Heart right ventricle (tissue), 16 donors: ENCODE measurements around the gene FAM177B. TPM values are rescaled to one million over a fixed set of nuclear protein-coding genes. Genes with fewer than 3 reads are reported as not detected.

ENCODE experiments used
- ATAC-seq, 8 donors: fragments of 200-7000 bp; cut with Tn5 transposase; one replicate each; pipeline ENCODE4 v1.9.1; 2020; ENCODE audit warnings: mild to moderate bottlenecking in 8 of 8, moderate library complexity in 8 of 8, moderate number of reproducible peaks in 1 of 8
- DNase-seq, 2 donors: peaks; one replicate each; pipeline ENCODE4 v3.0.0-alpha.2; 2020
- H3K27ac ChIP-seq, 10 donors: fragments of 200-600 bp; sonication (generic) in 2 of 10; one replicate each; pipeline versions ENCODE4 v1.5.0 to v1.8.0; 2020 to 2022; ENCODE audit warnings: mild to moderate bottlenecking in 3 of 10
- H3K27me3 ChIP-seq, 7 donors: fragments of 200-600 bp; one replicate each; pipeline ENCODE4 v1.8.0; 2021 to 2022; ENCODE audit warnings: mild to moderate bottlenecking in 2 of 7
- H3K36me3 ChIP-seq, 9 donors: fragments of 200-600 bp; sonication (generic) in 1 of 9; one replicate each; pipeline versions ENCODE4 v1.5.0 to v1.8.0; 2020 to 2022; ENCODE audit warnings: mild to moderate bottlenecking in 2 of 9
- H3K4me1 ChIP-seq, 9 donors: fragments of 200-600 bp; sonication (generic) in 1 of 9; one replicate each; pipeline versions ENCODE4 v1.5.0 to v1.8.0; 2020 to 2022; ENCODE audit warnings: mild to moderate bottlenecking in 4 of 9
- H3K4me3 ChIP-seq, 10 donors: fragments of 200-600 bp; sonication (generic) in 2 of 10; one replicate each; pipeline versions ENCODE4 v1.5.0 to v1.8.0; 2020 to 2022; ENCODE audit warnings: mild to moderate bottlenecking in 7 of 10, moderate library complexity in 2 of 10
- H3K9me3 ChIP-seq, 11 donors: fragments of 200-600 bp in 10 of 11; sonication (generic) in 2 of 11; one replicate each; pipeline versions ENCODE4 v1.5.0 to v1.8.0; 2013 to 2022; ENCODE audit warnings: mild to moderate bottlenecking in 2 of 11, control low read depth in 1 of 11, moderate library complexity in 1 of 11
- WGBS, 2 donors: extraction: QIAGEN DNeasy Blood & Tissue Kit; methylation state at CpG; one replicate each; pipeline ENCODE4 v1.1.7; 2013; ENCODE audit warnings: inconsistent platforms in 1 of 2; 5-methylcytosine and 5-hydroxymethylcytosine counted together
- intact Hi-C, 10 donors: fragments of 100-400 bp; cut with DNase I; formaldehyde crosslinking; loops; one replicate each; pipeline versions ENCODE4 v1.11.1 to v1.14.2; 2022
- polyA plus RNA-seq, 2 donors: library from polyadenylated mRNA; stranded (reverse); fragments of 200-250 nt; gene quantifications; one replicate each; pipeline ENCODE4 v1.2.3, GENCODE V29; 2013
- total RNA-seq, 10 donors: library from RNA; stranded (reverse); fragmentation: NEBNext Ultra II Directional in 3 of 10; extraction: Animal tissue kit (Norgen Biotek cat#: 25700) in 3 of 10; gene quantifications; one replicate each; pipeline versions ENCODE4 v1.2.1 to v1.2.4, GENCODE V29; 2021 to 2023
- TF ChIP-seq, protein P1 (sequence below), 9 donors: fragments of 200-600 bp; sonication (generic) in 2 of 9; IDR thresholded peaks; one replicate each; pipeline versions ENCODE4 v1.5.0 to v1.8.0; 2021 to 2022; ENCODE audit warnings: antibody characterized with exemption in 9 of 9, mild to moderate bottlenecking in 5 of 9, moderate library complexity in 1 of 9
- donor health status: Arrhythmogenic right ventricular cardiomyopathy.
- donor health status: ischemic (EF 13 %, LVEDD 7.1; RV severe dilation, severe dysfunction).
- donor health status: healthy with polysubstance abuse.
- donor health status: DM: no; HTN: yes; CAD: no.
- donor health status: DM: no; HTN: no; CAD: no.
- donor health status: ischemic (EF 25% LVEDD 6.9; RV normal size, moderate dysfunction).
- donor health status: ischemic (EF 25% LVEDD 5.7; RV mildly dilated, moderate dysfunction).
- donor health status: healthy.
- donor health status: DM: yes; HTN: yes; CAD: no.
- donor health status: Ischemic cardiomyopathy.
- donor health status: ischemic (EF 35%, LVEDD 5.7; RV mildly dilated, moderate dysfunction).
- donor health status: nonischemic (EF 11% LVEDD 7.7; RV severe dilation, severe dysfunction).
- donor health status: DM: yes; HTN: yes; CAD: no.
- donor health status: PGD.
- donor health status: ischemic (EF 29% LVEDD 5.4; RV normal size, mild dysfunction).
- donor health status: nonischemic (EF 23%, LVEDD 6.1; RV moderate dilation, normal function).

The FAM177B gene
- total and polyA plus RNA-seq, 12 donors = 0.06 TPM; not detected in 11

DNA sequence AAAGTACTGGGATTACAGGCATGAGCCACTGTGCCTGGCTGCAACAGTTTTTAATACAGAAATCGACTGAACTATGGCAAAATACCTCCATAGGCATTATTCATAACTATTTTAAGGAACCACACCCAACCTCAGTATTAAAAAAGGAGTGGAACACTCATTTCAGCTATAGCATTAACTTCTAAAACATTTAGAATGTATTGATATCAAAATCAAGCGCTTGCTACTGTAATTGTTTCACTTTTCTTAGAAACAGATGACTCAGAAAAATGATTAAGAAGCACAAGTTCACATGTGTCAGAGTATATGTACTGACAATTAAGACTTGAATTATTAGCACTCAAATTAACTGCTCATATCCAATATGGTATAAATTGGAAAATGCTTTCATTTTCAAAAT, 39.8 kb upstream of the FAM177B start:
- intact Hi-C loops = no loop called here
- H3K9me3 ChIP-seq = no peaks in the 10 kb centered on the region
- 92 to 97% methylated on average over 2 of the region's 2 CpGs for WGBS, 2 donors
- peaks cover 0 to 9% (median 0%) of the 10 kb centered on the region in 9 donors for H3K4me1 ChIP-seq
- ATAC-seq (no peak), DNase-seq (no peak)
- TF ChIP-seq, protein P1, sequence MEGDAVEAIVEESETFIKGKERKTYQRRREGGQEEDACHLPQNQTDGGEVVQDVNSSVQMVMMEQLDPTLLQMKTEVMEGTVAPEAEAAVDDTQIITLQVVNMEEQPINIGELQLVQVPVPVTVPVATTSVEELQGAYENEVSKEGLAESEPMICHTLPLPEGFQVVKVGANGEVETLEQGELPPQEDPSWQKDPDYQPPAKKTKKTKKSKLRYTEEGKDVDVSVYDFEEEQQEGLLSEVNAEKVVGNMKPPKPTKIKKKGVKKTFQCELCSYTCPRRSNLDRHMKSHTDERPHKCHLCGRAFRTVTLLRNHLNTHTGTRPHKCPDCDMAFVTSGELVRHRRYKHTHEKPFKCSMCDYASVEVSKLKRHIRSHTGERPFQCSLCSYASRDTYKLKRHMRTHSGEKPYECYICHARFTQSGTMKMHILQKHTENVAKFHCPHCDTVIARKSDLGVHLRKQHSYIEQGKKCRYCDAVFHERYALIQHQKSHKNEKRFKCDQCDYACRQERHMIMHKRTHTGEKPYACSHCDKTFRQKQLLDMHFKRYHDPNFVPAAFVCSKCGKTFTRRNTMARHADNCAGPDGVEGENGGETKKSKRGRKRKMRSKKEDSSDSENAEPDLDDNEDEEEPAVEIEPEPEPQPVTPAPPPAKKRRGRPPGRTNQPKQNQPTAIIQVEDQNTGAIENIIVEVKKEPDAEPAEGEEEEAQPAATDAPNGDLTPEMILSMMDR (IDR thresholded peaks at IDR 0.05) = no peak
- no peaks in the 10 kb centered on the region for H3K27me3 ChIP-seq
- H3K27ac ChIP-seq = no peak overlapping the region
- H3K4me3 ChIP-seq = no peak overlapping the region
- peaks cover 0 to 61% (median 19%) of the 10 kb centered on the region in 9 donors for H3K36me3 ChIP-seq

DNA sequence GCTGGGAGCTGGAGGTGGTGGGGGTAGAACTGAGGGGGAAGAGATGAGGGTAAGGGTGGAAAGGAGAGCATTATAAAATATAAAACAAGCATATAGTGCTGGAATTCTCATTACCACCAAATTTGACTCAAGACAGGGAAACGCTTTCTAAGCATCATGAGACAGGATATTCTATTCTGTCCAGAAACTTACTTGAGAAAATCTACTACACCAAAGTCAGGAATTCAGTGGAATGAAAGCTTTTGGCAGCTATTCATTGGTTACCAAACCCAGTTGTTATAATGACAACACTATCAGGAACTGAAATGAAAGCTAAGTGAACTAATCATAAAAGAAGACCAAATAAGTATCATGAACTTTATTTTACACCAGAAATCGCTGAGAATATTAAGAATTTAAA, 39.2 kb upstream of the FAM177B start:
- 66 to 70% methylated on average over 2 of the region's 2 CpGs for WGBS, 2 donors
- no peak overlapping the region for H3K27ac ChIP-seq

DNA sequence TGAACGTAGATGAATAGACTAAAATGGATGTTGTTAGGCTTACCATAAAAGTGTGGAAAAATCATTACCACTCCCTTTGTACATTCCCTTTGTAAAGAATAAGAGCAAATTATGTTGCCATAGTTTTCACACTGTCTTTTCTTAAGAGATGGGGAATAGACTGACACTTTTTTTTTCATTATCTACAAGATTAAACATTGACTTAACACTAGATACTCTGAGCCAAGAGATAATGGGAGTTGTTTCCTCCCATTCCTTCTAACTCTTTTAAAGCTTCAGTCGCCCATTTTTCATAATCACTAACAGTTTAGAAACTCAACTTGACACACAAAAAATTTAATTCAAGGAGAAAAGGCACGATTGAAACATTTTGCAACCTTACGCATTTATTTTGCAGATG, 34.8 kb upstream of the FAM177B start:
- intact Hi-C loops = loop anchor here in 1 of 10 donors (10.0 kb wide), 1 partner anchor 47 kb away; no protein-coding TSS in a partner anchor
- Histone ChIP-seq H3K4me3 (no peak overlapping the region), H3K9me3 (peaks cover 0 to 9% (median 0%) of the 10 kb centered on the region in 11 donors), H3K27ac (no peak overlapping the region), H3K4me1 (peaks cover 0 to 8% (median 0%) of the 10 kb centered on the region in 9 donors), H3K27me3 (no peaks in the 10 kb centered on the region), H3K36me3 (peaks cover 0 to 54% (median 19%) of the 10 kb centered on the region in 9 donors)
- DNase-seq (no peak), ATAC-seq (no peak)
- TF ChIP-seq, protein P1 (IDR thresholded peaks at IDR 0.05) = no peak
- 88% methylated on average over 4 of the region's 4 CpGs for WGBS, 2 donors

More for the DNA sequence above, 39.2 kb upstream of the FAM177B start:
- peaks cover 0 to 9% (median 0%) of the 10 kb centered on the region in 9 donors for H3K4me1 ChIP-seq
- H3K9me3 ChIP-seq = no peaks in the 10 kb centered on the region
- ATAC-seq (peak in 2 of 8 donors; percentile 7 to 23), DNase-seq (no peak)
- H3K4me3 ChIP-seq = no peak overlapping the region
- intact Hi-C loops = no loop called here
- TF ChIP-seq, protein P1 (IDR thresholded peaks at IDR 0.05) = no peak
- H3K27me3 ChIP-seq = no peaks in the 10 kb centered on the region
- peaks cover 0 to 61% (median 19%) of the 10 kb centered on the region in 9 donors for H3K36me3 ChIP-seq

DNA sequence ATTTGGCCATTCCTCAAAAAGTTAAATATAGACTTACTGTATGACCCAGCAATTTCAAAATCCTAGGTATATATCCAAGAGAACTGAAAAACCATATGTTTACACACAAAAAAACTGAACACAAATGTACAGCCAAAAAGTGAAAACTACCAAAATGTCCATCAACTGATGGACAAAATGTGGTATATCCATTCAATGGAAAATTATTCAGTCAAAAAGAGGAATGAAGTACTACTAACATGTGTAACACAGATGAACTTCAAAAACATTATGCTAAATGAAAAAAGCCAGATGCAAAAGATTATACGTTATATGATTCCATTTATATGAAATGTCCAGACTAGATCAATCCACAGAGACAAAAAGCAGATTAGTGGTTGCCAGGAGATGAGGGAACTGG, 32.7 kb upstream of the FAM177B start:
- WGBS, 2 donors = 93 to 94% methylated on average over 1 of the region's 1 CpG
- H3K27ac ChIP-seq = no peak overlapping the region
- no peak overlapping the region for H3K4me3 ChIP-seq
- intact Hi-C loops = loop anchor here in 1 of 10 donors (10.0 kb wide), 1 partner anchor 49 kb away; no protein-coding TSS in a partner anchor
- peaks cover 0 to 6% (median 2%) of the 10 kb centered on the region in 9 donors for H3K4me1 ChIP-seq
- peaks cover 0 to 46% (median 13%) of the 10 kb centered on the region in 9 donors for H3K36me3 ChIP-seq
- H3K9me3 ChIP-seq = peaks cover 0 to 9% (median 0%) of the 10 kb centered on the region in 11 donors
- ATAC-seq (no peak), DNase-seq (no peak)
- H3K27me3 ChIP-seq = no peaks in the 10 kb centered on the region
- TF ChIP-seq, protein P1 (IDR thresholded peaks at IDR 0.05) = no peak
